Bronchus fibroblast of lung (primary cell): ENCODE results near the gene SELL. TPM values are rescaled to one million over a fixed set of nuclear protein-coding genes. Genes with fewer than 3 reads are reported as not detected.

Experiments
- total RNA-seq: library from RNA; depleted of rRNA; stranded (reverse); fragments of >200 nt; gene quantifications from 2 replicates; pipeline ENCODE4 v1.2.3, GENCODE V29; 2015

Gene SELL
- not detected in 2 replicates for total RNA-seq

GRCh38 chr1:169711469-169712308, at the start of gene SELL:
TSS of gene SELL (minus strand) at chr1:169711620. CDS start at chr1:169711498, 122 bp downstream.

GRCh38 chr1:169733924-169734323, 22.5 kb upstream of the SELL start, which contains the start of gene SELE:
TSS of gene SELE (minus strand) at chr1:169734079. CDS start at chr1:169733612, 467 bp downstream.

Other genes with a start within 250 kb of the SELL start
- gene SLC19A2, start 225.7 kb downstream of the SELL start, total RNA-seq: 8.2 and 8.7 TPM in 2 replicates
- not detected in 2 replicates for gene F5, start 125.1 kb downstream of the SELL start, total RNA-seq
- not detected in 2 replicates for gene SELP, start 81.5 kb downstream of the SELL start, total RNA-seq
- not detected in 2 replicates for gene SELE, start 22.5 kb upstream of the SELL start, total RNA-seq
- 2.8 and 4.0 TPM in 2 replicates for gene METTL18, start 83.3 kb upstream of the SELL start, total RNA-seq
- 3.7 and 4.2 TPM in 2 replicates for gene SCYL3, start 182.3 kb upstream of the SELL start, total RNA-seq